ENCODE results near the gene CAPN10. TPM values are rescaled to one million over a fixed set of nuclear protein-coding genes. Genes with fewer than 3 reads are reported as not detected.
"Not testable (repeated sequence)": the region's sequence is repeated elsewhere in the genome, so short reads cannot be mapped to it uniquely, and the experiment has no call there.

Gene CAPN10
- total RNA-seq, result 100 to 1,000 TPM in 1 of 4 donors, 10 to 100 TPM in 3; 41.9 to 118 (median 48.7) TPM

GRCh38 chr2:240586198-240586918 lies at the start of gene CAPN10:
Gene CAPN10 (plus strand): TSS chr2:240586734. CDS start chr2:240586912, 178 bp downstream.
- in situ Hi-C loops (cut with MboI; ENCODE audit: low pct_ligation_motif_present in 1 of 4, low pct_unique_long_range_greater_than_20kb in 1 of 4, low sequenced_read_pairs in 3 of 4), result no loop called here
- TF ChIP-seq POLR2AphosphoS5 (IDR thresholded peaks at IDR 0.05) (peak; percentile 73 to 88 (median 86)), EP300 (IDR thresholded peaks at IDR 0.05; ENCODE audit: low read depth) (no peak), CTCF (IDR thresholded peaks at IDR 0.05) (peak in 1 of 5 experiments; percentile 21), POLR2A (IDR thresholded peaks at IDR 0.05) (peak; percentile 72)
- H3K27me3 ChIP-seq, result no peaks in the 10 kb centered on the region
- H3K4me3 ChIP-seq, result peak within 1 kb of the TSS; percentile 91 to 99 (median 92)
- peaks cover 0 to 5% (median 0%) of the 10 kb centered on the region in 4 donors for H3K36me3 ChIP-seq
- no peaks in the 10 kb centered on the region for H3K9me3 ChIP-seq
- peak; percentile 99 for DNase-seq
- 1% methylated on average over 67 of the region's 88 CpGs; no CpG with 5 or more reads in 1 of the 2 donors for WGBS, 2 donors (ENCODE audit: low coverage in 1 of 2)
- H3K4me1 ChIP-seq, result peaks cover 23 to 33% (median 28%) of the 10 kb centered on the region in 4 donors
- H3K27ac ChIP-seq, result peak within 1 kb of the TSS; percentile 89 to 99 (median 96)
- intact Hi-C loops (cut with DNase I; ENCODE audit: low total_unique reads), result no loop called here

- no peak for DNase-seq
- peaks cover 0 to under 1% of the 10 kb centered on the region in 2 donors for H3K9me3 ChIP-seq
- intact Hi-C loops (cut with DNase I; ENCODE audit: low total_unique reads), result no loop called here
- in situ Hi-C loops (cut with MboI; ENCODE audit: low pct_ligation_motif_present in 1 of 4, low pct_unique_long_range_greater_than_20kb in 1 of 4, low sequenced_read_pairs in 3 of 4), result no loop called here
- peaks cover 0 to 9% (median 0%) of the 10 kb centered on the region in 4 donors for H3K36me3 ChIP-seq
- no peak overlapping the region for H3K27ac ChIP-seq
- no peaks in the 10 kb centered on the region for H3K4me1 ChIP-seq
- TF ChIP-seq POLR2AphosphoS5 (IDR thresholded peaks at IDR 0.05), result no peak
- no peak for TF ChIP-seq CTCF (IDR thresholded peaks at IDR 0.05)
- TF ChIP-seq EP300 (IDR thresholded peaks at IDR 0.05; ENCODE audit: low read depth), result no peak
- no peak for TF ChIP-seq POLR2A (IDR thresholded peaks at IDR 0.05)
- 83 to 97% methylated on average over 1 to 42 of the region's 43 CpGs for whole genome bisulfite sequencing, 2 donors (ENCODE audit: low coverage in 1 of 2)
- H3K4me3 ChIP-seq, result no peak overlapping the region
- no peaks in the 10 kb centered on the region for H3K27me3 ChIP-seq
Measured at GRCh38 chr2:240538031-240538780, 48.3 kb upstream of the CAPN10 start.

GRCh38 chr2:240539101-240539500 lies 47.4 kb upstream of the CAPN10 start:
- intact Hi-C loops (cut with DNase I; ENCODE audit: low total_unique reads); H3K36me3 ChIP-seq; H3K27me3 ChIP-seq; H3K27ac ChIP-seq; H3K4me1 ChIP-seq; DNase-seq; H3K4me3 ChIP-seq; H3K9me3 ChIP-seq; in situ Hi-C loops (cut with MboI; ENCODE audit: low pct_ligation_motif_present in 1 of 4, low pct_unique_long_range_greater_than_20kb in 1 of 4, low sequenced_read_pairs in 3 of 4): not testable (repeated sequence)
- WGBS, 2 donors (ENCODE audit: low coverage in 1 of 2), result 97 to 100% methylated on average over 3 to 17 of the region's 17 CpGs

- DNase-seq, result no peak
- no peaks in the 10 kb centered on the region for H3K9me3 ChIP-seq
- no peak overlapping the region for H3K27ac ChIP-seq
- H3K4me1 ChIP-seq, result no peaks in the 10 kb centered on the region
- in situ Hi-C loops (cut with MboI; ENCODE audit: low pct_ligation_motif_present in 1 of 4, low pct_unique_long_range_greater_than_20kb in 1 of 4, low sequenced_read_pairs in 3 of 4) (no loop called here), intact Hi-C loops (cut with DNase I; ENCODE audit: low total_unique reads) (no loop called here)
- no peak overlapping the region for H3K4me3 ChIP-seq
- TF ChIP-seq CTCF (IDR thresholded peaks at IDR 0.05) (no peak), POLR2AphosphoS5 (IDR thresholded peaks at IDR 0.05) (no peak), EP300 (IDR thresholded peaks at IDR 0.05; ENCODE audit: low read depth) (no peak)
- no peaks in the 10 kb centered on the region for H3K27me3 ChIP-seq
- peaks cover 0 to 9% (median 0%) of the 10 kb centered on the region in 4 donors for H3K36me3 ChIP-seq
Measured at GRCh38 chr2:240539906-240540305, 46.6 kb upstream of the CAPN10 start.
